HepG2 (cell line): ENCODE results near the gene SOST. TPM values are rescaled to one million over a fixed set of nuclear protein-coding genes. Genes with fewer than 3 reads are reported as not detected.

Experiments
- CENPX ChIP-seq: sonication (generic); formaldehyde crosslinking; IDR thresholded peaks from 2 replicates; pipeline ENCODE4 v1.9.0; 2021; ENCODE audit warnings: mild to moderate bottlenecking, missing genetic modification reagents, moderate library complexity
- CHD4 ChIP-seq: fragments of 200-600 bp; sonication (generic); IDR thresholded peaks from 2 replicates; pipeline ENCODE4 v1.7.0; 2017; ENCODE audit warnings: mild to moderate bottlenecking, low read length, borderline replicate concordance
- HES4 ChIP-seq: sonication (generic); formaldehyde crosslinking; IDR thresholded peaks from 2 replicates; pipeline ENCODE4 v1.9.0; 2021; ENCODE audit warnings: mild to moderate bottlenecking, missing genetic modification reagents, borderline replicate concordance
- LCORL ChIP-seq, 2 experiments: fragments of 450-650 bp in 1 of 2; sonication (generic) in 1 of 2; formaldehyde crosslinking in 1 of 2; IDR thresholded peaks; 2 replicates each; pipeline versions ENCODE4 v1.5.0 to v1.6.1; 2017 to 2020; ENCODE audit warnings: antibody characterized with exemption in 1 of 2, missing genetic modification reagents in 1 of 2
- MBNL3 ChIP-seq: fragments of 250-450 bp; sonication (Bioruptor Pico); conservative IDR thresholded peaks from 2 replicates; pipeline ENCODE4 v1.8.0; 2022; ENCODE audit warnings: mild to moderate bottlenecking, inconsistent platforms
- MEIS1 ChIP-seq: sonication (generic); formaldehyde crosslinking; IDR thresholded peaks from 2 replicates; pipeline ENCODE4 v1.9.0; 2021; ENCODE audit warnings: mild to moderate bottlenecking, missing genetic modification reagents, moderate library complexity, borderline replicate concordance
- MTA1 ChIP-seq: sonication (generic); formaldehyde crosslinking; IDR thresholded peaks from 2 replicates; pipeline ENCODE4 v1.4.0; 2020; ENCODE audit warnings: missing genetic modification reagents, mild to moderate bottlenecking, borderline replicate concordance
- MTF1 ChIP-seq: sonication (generic); formaldehyde crosslinking; IDR thresholded peaks from 2 replicates; pipeline ENCODE4 v1.5.0; 2020; ENCODE audit warnings: missing genetic modification reagents
- RNF2 ChIP-seq: fragments of 450-650 bp; conservative IDR thresholded peaks from 2 replicates; pipeline ENCODE4 v1.6.1; 2016; ENCODE audit warnings: low read depth
- RXRB ChIP-seq: IDR thresholded peaks from 2 replicates; pipeline ENCODE4 v1.6.1; 2016; ENCODE audit warnings: borderline replicate concordance, missing genetic modification reagents, missing compliant biosample characterization
- SMAD9 ChIP-seq: sonication (generic); formaldehyde crosslinking; IDR thresholded peaks from 2 replicates; pipeline ENCODE4 v1.5.1; 2020; ENCODE audit warnings: mild to moderate bottlenecking, missing genetic modification reagents
- SSRP1 ChIP-seq: IDR thresholded peaks from 2 replicates; pipeline ENCODE4 v1.6.1; 2016; ENCODE audit warnings: control low read depth
- ZFP90 ChIP-seq: sonication (generic); formaldehyde crosslinking; IDR thresholded peaks from 2 replicates; pipeline ENCODE4 v1.8.0; 2022; ENCODE audit warnings: missing genetic modification reagents, mild to moderate bottlenecking, inconsistent platforms, borderline replicate concordance
- ZNF101 ChIP-seq: sonication (generic); formaldehyde crosslinking; IDR thresholded peaks from 2 replicates; pipeline ENCODE4 v1.4.0; 2020; ENCODE audit warnings: mild to moderate bottlenecking, low read depth, missing genetic modification reagents, borderline replicate concordance
- ZNF3 ChIP-seq: IDR thresholded peaks from 2 replicates; pipeline ENCODE4 v1.7.0; 2017; ENCODE audit warnings: inconsistent platforms
- ZNF747 ChIP-seq: sonication (generic); formaldehyde crosslinking; IDR thresholded peaks from 2 replicates; pipeline ENCODE4 v1.8.1; 2023; ENCODE audit warnings: missing genetic modification reagents, mild to moderate bottlenecking, borderline replicate concordance
- ZNF766 ChIP-seq: sonication (generic); formaldehyde crosslinking; IDR thresholded peaks from 2 replicates; pipeline ENCODE4 v1.5.0; 2020; ENCODE audit warnings: missing genetic modification reagents, borderline replicate concordance
- ZSCAN12 ChIP-seq: sonication (generic); formaldehyde crosslinking; IDR thresholded peaks from 2 replicates; pipeline ENCODE4 v1.9.0; 2021; ENCODE audit warnings: mild to moderate bottlenecking, missing genetic modification reagents
- polyA plus RNA-seq, 8 experiments: library from polyadenylated mRNA; depleted of rRNA in 3 of 8; stranded (reverse) in 7 of 8; unstranded in 1 of 8; fragments of >200 nt; fragmentation: Illumina TruSeq in 4 of 8; extraction: Trizol in 4 of 8; gene quantifications; 2 replicates each; pipeline versions ENCODE4 v1.2.1 to v1.2.3, GENCODE V29; 2011 to 2016; ENCODE audit warnings: low read depth in 4 of 8, missing spikeins in 1 of 8, mixed read lengths in 1 of 8; ENCODE audit not compliant: insufficient read depth in 1 of 8
- total RNA-seq, 5 experiments: library from RNA; depleted of rRNA; stranded (reverse); fragments of >200 nt; fragmentation: Illumina TruSeq; extraction: Trizol; gene quantifications; 2 replicates each; pipeline ENCODE4 v1.2.3, GENCODE V29; 2016; ENCODE audit warnings: low read depth in 1 of 5
- TF ChIP-seq, protein P1 (sequence below): sonication (generic); formaldehyde crosslinking; IDR thresholded peaks from 2 replicates; pipeline ENCODE4 v1.4.0; 2020; ENCODE audit warnings: missing genetic modification reagents
- TF ChIP-seq, protein P2 (sequence below): sonication (generic); formaldehyde crosslinking; IDR thresholded peaks from 2 replicates; pipeline ENCODE4 v1.4.0; 2020; ENCODE audit warnings: mild to moderate bottlenecking, missing genetic modification reagents
- TF ChIP-seq, protein P3 (sequence below): sonication (generic); formaldehyde crosslinking; IDR thresholded peaks from 2 replicates; pipeline ENCODE4 v1.4.0; 2020; ENCODE audit warnings: mild to moderate bottlenecking, low read depth, missing genetic modification reagents
- TF ChIP-seq, protein P4 (sequence below): sonication (generic); formaldehyde crosslinking; IDR thresholded peaks from 2 replicates; pipeline ENCODE4 v1.5.0; 2020; ENCODE audit warnings: mild to moderate bottlenecking, missing genetic modification reagents
- TF ChIP-seq, protein P5 (sequence below): IDR thresholded peaks from 2 replicates; pipeline ENCODE4 v1.6.1; 2012; ENCODE audit warnings: inconsistent platforms

The SOST gene
- total and polyA plus RNA-seq, 2 of the 13 experiments (the other 11 are each of a cell fraction or from before 2014, with no cell fraction given) = not detected

DNA sequence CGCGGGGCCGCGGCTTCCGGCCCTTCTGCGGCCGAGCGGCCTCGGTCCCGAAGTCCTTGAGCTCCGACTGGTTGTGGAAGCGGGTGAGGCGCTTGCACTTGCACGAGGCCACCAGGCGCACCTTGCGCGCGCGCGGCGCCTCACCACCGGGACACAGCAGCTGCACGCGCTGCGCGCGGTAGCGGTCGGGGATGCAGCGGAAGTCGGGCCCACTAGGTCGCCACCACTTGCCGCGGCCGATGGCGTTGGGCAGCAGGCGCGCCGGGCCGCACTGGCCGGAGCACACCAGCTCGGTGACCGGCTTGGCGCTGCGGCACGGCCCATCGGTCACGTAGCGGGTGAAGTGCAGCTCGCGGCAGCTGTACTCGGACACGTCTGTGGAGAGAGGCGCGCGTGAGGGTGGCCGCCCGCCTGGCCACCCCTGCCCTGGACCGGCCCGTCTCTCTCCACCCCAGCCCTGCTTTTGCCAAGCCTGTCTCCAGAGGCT, 3.2 kb downstream of the SOST start (continued):
- TF ChIP-seq, protein P1, sequence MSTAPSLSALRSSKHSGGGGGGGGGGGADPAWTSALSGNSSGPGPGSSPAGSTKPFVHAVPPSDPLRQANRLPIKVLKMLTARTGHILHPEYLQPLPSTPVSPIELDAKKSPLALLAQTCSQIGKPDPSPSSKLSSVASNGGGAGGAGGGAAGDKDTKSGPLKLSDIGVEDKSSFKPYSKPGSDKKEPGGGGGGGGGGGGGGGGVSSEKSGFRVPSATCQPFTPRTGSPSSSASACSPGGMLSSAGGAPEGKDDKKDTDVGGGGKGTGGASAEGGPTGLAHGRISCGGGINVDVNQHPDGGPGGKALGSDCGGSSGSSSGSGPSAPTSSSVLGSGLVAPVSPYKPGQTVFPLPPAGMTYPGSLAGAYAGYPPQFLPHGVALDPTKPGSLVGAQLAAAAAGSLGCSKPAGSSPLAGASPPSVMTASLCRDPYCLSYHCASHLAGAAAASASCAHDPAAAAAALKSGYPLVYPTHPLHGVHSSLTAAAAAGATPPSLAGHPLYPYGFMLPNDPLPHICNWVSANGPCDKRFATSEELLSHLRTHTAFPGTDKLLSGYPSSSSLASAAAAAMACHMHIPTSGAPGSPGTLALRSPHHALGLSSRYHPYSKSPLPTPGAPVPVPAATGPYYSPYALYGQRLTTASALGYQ (CRISPR knock-in tag) = no peak
- TF ChIP-seq SSRP1 (CRISPR knock-in tag) (no peak), MTF1 (no peak), ZNF766 (CRISPR knock-in tag) (no peak), MBNL3 (CRISPR knock-in tag) (no peak), ZNF747 (CRISPR knock-in tag) (no peak), CHD4 (no peak), LCORL (IDR thresholded peaks at IDR 0.05) (no peak), LCORL (CRISPR knock-in tag; IDR thresholded peaks at IDR 0.05) (no peak), ZFP90 (CRISPR knock-in tag) (no peak), SMAD9 (CRISPR knock-in tag) (no peak), CENPX (no peak), ZSCAN12 (CRISPR knock-in tag) (no peak), RNF2 (no peak), MTA1 (CRISPR knock-in tag) (peak; percentile 85; the same call in 1 of the 2 replicates), ZNF3 (no peak), ZNF101 (no peak), HES4 (CRISPR knock-in tag) (0 out of 2 replicates have a peak, but pooled peaks have one; percentile 37), MEIS1 (no peak), RXRB (no peak)
- TF ChIP-seq, protein P2, sequence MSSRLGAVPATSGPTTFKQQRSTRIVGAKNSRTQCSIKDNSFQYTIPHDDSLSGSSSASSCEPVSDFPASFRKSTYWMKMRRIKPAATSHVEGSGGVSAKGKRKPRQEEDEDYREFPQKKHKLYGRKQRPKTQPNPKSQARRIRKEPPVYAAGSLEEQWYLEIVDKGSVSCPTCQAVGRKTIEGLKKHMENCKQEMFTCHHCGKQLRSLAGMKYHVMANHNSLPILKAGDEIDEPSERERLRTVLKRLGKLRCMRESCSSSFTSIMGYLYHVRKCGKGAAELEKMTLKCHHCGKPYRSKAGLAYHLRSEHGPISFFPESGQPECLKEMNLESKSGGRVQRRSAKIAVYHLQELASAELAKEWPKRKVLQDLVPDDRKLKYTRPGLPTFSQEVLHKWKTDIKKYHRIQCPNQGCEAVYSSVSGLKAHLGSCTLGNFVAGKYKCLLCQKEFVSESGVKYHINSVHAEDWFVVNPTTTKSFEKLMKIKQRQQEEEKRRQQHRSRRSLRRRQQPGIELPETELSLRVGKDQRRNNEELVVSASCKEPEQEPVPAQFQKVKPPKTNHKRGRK (CRISPR knock-in tag) = no peak
- TF ChIP-seq, protein P3, sequence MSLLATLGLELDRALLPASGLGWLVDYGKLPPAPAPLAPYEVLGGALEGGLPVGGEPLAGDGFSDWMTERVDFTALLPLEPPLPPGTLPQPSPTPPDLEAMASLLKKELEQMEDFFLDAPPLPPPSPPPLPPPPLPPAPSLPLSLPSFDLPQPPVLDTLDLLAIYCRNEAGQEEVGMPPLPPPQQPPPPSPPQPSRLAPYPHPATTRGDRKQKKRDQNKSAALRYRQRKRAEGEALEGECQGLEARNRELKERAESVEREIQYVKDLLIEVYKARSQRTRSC (CRISPR knock-in tag) = no peak
- TF ChIP-seq, protein P4, sequence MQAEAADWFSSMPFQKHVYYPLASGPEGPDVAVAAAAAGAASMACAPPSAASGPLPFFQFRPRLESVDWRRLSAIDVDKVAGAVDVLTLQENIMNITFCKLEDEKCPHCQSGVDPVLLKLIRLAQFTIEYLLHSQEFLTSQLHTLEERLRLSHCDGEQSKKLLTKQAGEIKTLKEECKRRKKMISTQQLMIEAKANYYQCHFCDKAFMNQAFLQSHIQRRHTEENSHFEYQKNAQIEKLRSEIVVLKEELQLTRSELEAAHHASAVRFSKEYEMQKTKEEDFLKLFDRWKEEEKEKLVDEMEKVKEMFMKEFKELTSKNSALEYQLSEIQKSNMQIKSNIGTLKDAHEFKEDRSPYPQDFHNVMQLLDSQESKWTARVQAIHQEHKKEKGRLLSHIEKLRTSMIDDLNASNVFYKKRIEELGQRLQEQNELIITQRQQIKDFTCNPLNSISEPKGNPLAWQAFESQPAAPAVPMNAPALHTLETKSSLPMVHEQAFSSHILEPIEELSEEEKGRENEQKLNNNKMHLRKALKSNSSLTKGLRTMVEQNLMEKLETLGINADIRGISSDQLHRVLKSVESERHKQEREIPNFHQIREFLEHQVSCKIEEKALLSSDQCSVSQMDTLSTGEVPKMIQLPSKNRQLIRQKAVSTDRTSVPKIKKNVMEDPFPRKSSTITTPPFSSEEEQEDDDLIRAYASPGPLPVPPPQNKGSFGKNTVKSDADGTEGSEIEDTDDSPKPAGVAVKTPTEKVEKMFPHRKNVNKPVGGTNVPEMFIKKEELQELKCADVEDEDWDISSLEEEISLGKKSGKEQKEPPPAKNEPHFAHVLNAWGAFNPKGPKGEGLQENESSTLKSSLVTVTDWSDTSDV (CRISPR knock-in tag) = peak; percentile 51; the same call in 1 of the 2 replicates
- TF ChIP-seq, protein P5, sequence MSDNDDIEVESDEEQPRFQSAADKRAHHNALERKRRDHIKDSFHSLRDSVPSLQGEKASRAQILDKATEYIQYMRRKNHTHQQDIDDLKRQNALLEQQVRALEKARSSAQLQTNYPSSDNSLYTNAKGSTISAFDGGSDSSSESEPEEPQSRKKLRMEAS = peak; percentile 80
